ENCODE data around the gene FAP. TPM values are rescaled to one million over a fixed set of nuclear protein-coding genes. Genes with fewer than 3 reads are reported as not detected.

FAP gene
- total and polyA plus RNA-seq, 2 donors (not counting 1 experiment from before 2014, with no cell fraction given) = not detected

- no peak for TF ChIP-seq EZH2 (IDR thresholded peaks at IDR 0.05; ENCODE audit: borderline replicate concordance, insufficient read depth, low read depth, low read length, poor library complexity, severe bottlenecking)
- no peak for TF ChIP-seq CTCF (IDR thresholded peaks at IDR 0.05)
- Mint-ChIP-seq H3K4me1 (no peaks in the 10 kb centered on the region), H3K27me3 (no peaks in the 10 kb centered on the region), H3K4me3 (no peak overlapping the region), H3K27ac (no peak overlapping the region), H3K9me3 (ENCODE audit: insufficient read depth) (no peaks in the 10 kb centered on the region)
- Histone ChIP-seq H3K4me3 (ENCODE audit: control extremely low read depth in 1 of 5, extremely low read depth in 1 of 5, insufficient read depth in 1 of 5, low read depth in 2 of 5, low read length in 4 of 5) (no peak overlapping the region), H3K36me3 (replicated peaks in 1 of 2; ENCODE audit: control extremely low read depth in 1 of 2, control insufficient read depth in 1 of 2, extremely low read depth in 1 of 2, insufficient read depth in 2 of 2, low read length in 1 of 2) (peaks cover 10 to 28% of the 10 kb centered on the region in 2 experiments), H3K79me2 (ENCODE audit: control insufficient read depth, insufficient read depth, low read length) (peaks cover 3% of the 10 kb centered on the region), H2AFZ (ENCODE audit: insufficient read depth, low read depth, low read length, poor library complexity, severe bottlenecking) (no peak overlapping the region), H3K27me3 (replicated peaks in 1 of 4; ENCODE audit: control extremely low read depth in 1 of 4, control insufficient read depth in 3 of 4, insufficient read depth in 4 of 4, low read length in 3 of 4) (no peaks in the 10 kb centered on the region), H3K4me1 (ENCODE audit: control insufficient read depth in 2 of 2, insufficient read depth in 2 of 2, low read length in 2 of 2) (no peaks in the 10 kb centered on the region), H4K20me1 (ENCODE audit: control insufficient read depth, insufficient read depth, low read length, poor library complexity, severe bottlenecking) (no peaks in the 10 kb centered on the region), H3K27ac (ENCODE audit: low read length in 2 of 2) (no peak overlapping the region), H3K4me2 (replicated peaks; ENCODE audit: low read depth, low read length, poor library complexity, severe bottlenecking) (no peak overlapping the region), H3K9me3 (ENCODE audit: control extremely low read depth in 1 of 3, control insufficient read depth in 2 of 3, insufficient read depth in 1 of 3, low read length in 2 of 3) (no peaks in the 10 kb centered on the region), H3K9ac (ENCODE audit: low read length) (no peak overlapping the region)
- no peak for ATAC-seq (ENCODE audit: low read depth)
- no peak for DNase-seq
- intact Hi-C loops (cut with micrococcal nuclease) = no loop called here
- POLR2A ChIA-PET = no interaction called here
- CTCF ChIA-PET = interaction anchor here (0.6 to 1.3 kb wide), 2 partner anchors 9 to 266 kb away, joined by 3 to 7 read pairs; no protein-coding TSS in a partner anchor
- WGBS (ENCODE audit: insufficient coverage) = no CpG with 5 or more reads among the region's 3 CpGs
Observed at GRCh38 chr2:162291748-162292147, 48.5 kb upstream of the FAP start.

DNA sequence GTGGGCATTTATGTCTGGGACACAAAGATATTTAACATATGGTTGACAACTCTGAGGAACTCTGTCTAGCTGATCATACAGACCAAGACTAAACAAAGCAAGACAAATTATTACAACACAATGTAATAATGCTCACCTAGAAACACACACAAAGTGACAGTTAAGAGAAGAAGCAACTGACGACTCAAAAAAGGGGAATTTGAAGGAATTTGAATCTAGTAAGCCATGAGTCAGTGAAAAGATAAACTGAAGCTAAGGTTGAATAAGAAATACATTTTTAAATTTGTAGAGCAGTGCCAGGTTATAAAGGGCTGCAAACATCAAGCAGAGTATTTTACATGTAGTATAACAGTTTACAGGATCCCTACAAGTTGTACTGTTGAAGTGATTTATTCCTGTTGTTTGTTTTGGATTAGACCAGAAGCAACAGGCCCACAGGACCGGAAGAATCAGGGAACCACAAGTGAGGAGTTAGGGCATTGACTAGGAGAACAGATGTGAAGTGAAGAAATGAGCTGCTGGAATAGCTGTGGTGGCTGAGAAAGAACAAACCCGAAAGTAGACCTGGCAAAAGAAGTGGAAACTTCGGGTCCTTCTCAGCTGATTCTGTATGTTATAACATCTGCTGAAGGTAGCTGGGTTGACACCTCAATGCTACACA, 39.6 kb upstream of the FAP start:
- WGBS (ENCODE audit: insufficient coverage) = 93% methylated on average over 1 of the region's 4 CpGs

More for the DNA sequence above, 39.6 kb upstream of the FAP start:
- no peaks in the 10 kb centered on the region for H3K27me3 ChIP-seq (replicated peaks in 1 of 4; ENCODE audit: control extremely low read depth in 1 of 4, control insufficient read depth in 3 of 4, insufficient read depth in 4 of 4, low read length in 3 of 4)
- H3K9me3 ChIP-seq (ENCODE audit: control extremely low read depth in 1 of 3, control insufficient read depth in 2 of 3, insufficient read depth in 1 of 3, low read length in 2 of 3) = no peaks in the 10 kb centered on the region
- H3K4me1 ChIP-seq (ENCODE audit: control insufficient read depth in 2 of 2, insufficient read depth in 2 of 2, low read length in 2 of 2) = no peaks in the 10 kb centered on the region
- H3K4me3 ChIP-seq (ENCODE audit: control extremely low read depth in 1 of 5, extremely low read depth in 1 of 5, insufficient read depth in 1 of 5, low read depth in 2 of 5, low read length in 4 of 5) = no peak overlapping the region
- H3K4me3 Mint-ChIP-seq = no peak overlapping the region
- H3K27me3 Mint-ChIP-seq = no peaks in the 10 kb centered on the region
- H3K27ac ChIP-seq (ENCODE audit: low read length in 2 of 2) = no peak overlapping the region
- H3K9ac ChIP-seq (ENCODE audit: low read length) = no peak overlapping the region
- no peaks in the 10 kb centered on the region for H3K9me3 Mint-ChIP-seq (ENCODE audit: insufficient read depth)
- H3K4me2 ChIP-seq (replicated peaks; ENCODE audit: low read depth, low read length, poor library complexity, severe bottlenecking) = no peak overlapping the region
- POLR2A ChIA-PET = no interaction called here
- no peaks in the 10 kb centered on the region for H4K20me1 ChIP-seq (ENCODE audit: control insufficient read depth, insufficient read depth, low read length, poor library complexity, severe bottlenecking)
- TF ChIP-seq CTCF (IDR thresholded peaks at IDR 0.05) (no peak), EZH2 (IDR thresholded peaks at IDR 0.05; ENCODE audit: borderline replicate concordance, insufficient read depth, low read depth, low read length, poor library complexity, severe bottlenecking) (no peak)
- H3K36me3 ChIP-seq (replicated peaks in 1 of 2; ENCODE audit: control extremely low read depth in 1 of 2, control insufficient read depth in 1 of 2, extremely low read depth in 1 of 2, insufficient read depth in 2 of 2, low read length in 1 of 2) = peaks cover 5 to 79% of the 10 kb centered on the region in 2 experiments
- H3K79me2 ChIP-seq (ENCODE audit: control insufficient read depth, insufficient read depth, low read length) = no peaks in the 10 kb centered on the region
- H3K27ac Mint-ChIP-seq = no peak overlapping the region
- DNase-seq (no peak), ATAC-seq (ENCODE audit: low read depth) (no peak)
- no peaks in the 10 kb centered on the region for H3K4me1 Mint-ChIP-seq
- CTCF ChIA-PET = interaction anchor here (0.8 to 2.5 kb wide), 3 partner anchors 11 to 61 kb away, joined by 3 to 10 read pairs (median 3); no protein-coding TSS in a partner anchor
- H2AFZ ChIP-seq (ENCODE audit: insufficient read depth, low read depth, low read length, poor library complexity, severe bottlenecking) = no peak overlapping the region
- intact Hi-C loops (cut with micrococcal nuclease) = no loop called here
